H1 (cell line): ENCODE measurements around the gene NSA2. TPM values are rescaled to one million over a fixed set of nuclear protein-coding genes. Genes with fewer than 3 reads are reported as not detected.

Experiments
- CTCF ChIA-PET: fragments of 300-600 bp; sonication (Branson Sonifier 250); formaldehyde crosslinking; loops from one replicate; lab custom pipeline; 2021; ENCODE audit not compliant: partially characterized antibody; lab: Charles Lee
- POLR2A ChIA-PET: fragments of 300-600 bp; sonication (Branson Sonifier 250); formaldehyde crosslinking; loops from one replicate; lab custom pipeline; 2021; ENCODE audit warnings: inconsistent platforms; ENCODE audit not compliant: partially characterized antibody; lab: Charles Lee
- DNase-seq, 2 experiments: peaks; one replicate each; pipeline versions ENCODE4 v3.0.0 to v3.0.0-alpha.2; 2010 to 2022; ENCODE audit warnings: low spot score in 2 of 2, low read depth in 1 of 2, mixed read lengths in 1 of 2
- FAIRE-seq: peaks from 2 replicates; lab custom pipeline; 2011; peaks lifted over from hg19 to GRCh38; lab: Jason Lieb, UNC
- H2AFZ ChIP-seq: 2 replicates; pipeline ENCODE4 v1.8.1; 2012; ENCODE audit warnings: low read length, inconsistent platforms
- H2AK5ac ChIP-seq: 2 replicates; pipeline ENCODE4 v1.6.1; 2013; ENCODE audit warnings: low read depth, low read length
- H2BK120ac ChIP-seq: replicated peaks from 2 replicates; pipeline ENCODE3; 2013; ENCODE audit warnings: low read depth, low read length, inconsistent platforms
- H2BK12ac ChIP-seq: 2 replicates; pipeline ENCODE4 v1.6.1; 2013; ENCODE audit warnings: low read depth, low read length
- H2BK15ac ChIP-seq: 2 replicates; pipeline ENCODE4 v1.6.1; 2013; ENCODE audit warnings: low read length
- H2BK20ac ChIP-seq: 2 replicates; pipeline ENCODE4 v1.6.1; 2013; ENCODE audit warnings: low read length
- H2BK5ac ChIP-seq: 2 replicates; pipeline ENCODE4 v1.6.1; 2013; ENCODE audit warnings: low read depth, low read length
- H3K14ac ChIP-seq: 2 replicates; pipeline ENCODE4 v1.6.1; 2013; ENCODE audit warnings: inconsistent platforms; ENCODE audit not compliant: insufficient read length
- H3K18ac ChIP-seq: 2 replicates; pipeline ENCODE4 v1.6.1; 2013; ENCODE audit warnings: low read length; ENCODE audit errors: extremely low read depth
- H3K23ac ChIP-seq: 2 replicates; pipeline ENCODE4 v1.6.1; 2013; ENCODE audit warnings: inconsistent platforms; ENCODE audit not compliant: insufficient read length
- H3K23me2 ChIP-seq: 2 replicates; pipeline ENCODE4 v1.6.1; 2013; ENCODE audit warnings: low read depth, low read length
- H3K27ac ChIP-seq: 2 replicates; pipeline ENCODE4 v1.6.1; 2011; ENCODE audit warnings: low read depth, low read length, inconsistent platforms
- H3K27me3 ChIP-seq, 4 experiments: replicated peaks in 1 of 4; 1 replicate in 1 of 4; 2 replicates in 3 of 4; pipeline versions ENCODE4 v1.6.1 to v1.8.1; 2011 to 2013; ENCODE audit warnings: low read length in 3 of 4, mild to moderate bottlenecking in 3 of 4, inconsistent platforms in 2 of 4, mixed read lengths in 2 of 4, moderate library complexity in 1 of 4; ENCODE audit not compliant: control insufficient read depth in 3 of 4, insufficient read depth in 3 of 4; ENCODE audit errors: extremely low read depth in 1 of 4
- H3K36me3 ChIP-seq, 4 experiments: 2 replicates each; pipeline versions ENCODE4 v1.6.1 to v1.8.1; 2011 to 2013; ENCODE audit warnings: mild to moderate bottlenecking in 4 of 4, low read length in 3 of 4, moderate library complexity in 2 of 4, control low read depth in 1 of 4, inconsistent platforms in 1 of 4; ENCODE audit not compliant: insufficient read depth in 4 of 4, control insufficient read depth in 2 of 4
- H3K4ac ChIP-seq: replicated peaks from 2 replicates; pipeline ENCODE3; 2013; ENCODE audit warnings: low read length, low read depth, mixed read lengths, inconsistent platforms; ENCODE audit not compliant: insufficient read length
- H3K4me1 ChIP-seq, 4 experiments: replicated peaks in 1 of 4; 1 replicate in 1 of 4; 2 replicates in 3 of 4; pipeline versions ENCODE4 v1.6.1 to v1.8.1; 2011 to 2013; ENCODE audit warnings: low read length in 3 of 4, inconsistent platforms in 2 of 4, mixed read lengths in 1 of 4; ENCODE audit not compliant: insufficient read depth in 4 of 4, control insufficient read depth in 3 of 4
- H3K4me2 ChIP-seq, 2 experiments: 2 replicates each; pipeline versions ENCODE4 v1.6.1 to v1.8.1; 2011 to 2013; ENCODE audit warnings: low read depth in 2 of 2, low read length in 2 of 2, control low read depth in 1 of 2, inconsistent platforms in 1 of 2, mild to moderate bottlenecking in 1 of 2; ENCODE audit not compliant: insufficient read depth in 1 of 2
- H3K4me3 ChIP-seq, 4 experiments: fragments of 200-600, 300-600 bp in 1 of 4; sonication (generic), shearing (Covaris generic), sonication (Bioruptor Twin) in 1 of 4; 2 replicates each; pipeline versions ENCODE4 v1.5.1 to v1.8.1; 2011 to 2016; ENCODE audit warnings: low read length in 4 of 4, low read depth in 3 of 4, control low read depth in 2 of 4, inconsistent platforms in 2 of 4, mild to moderate bottlenecking in 2 of 4, mixed read lengths in 1 of 4, moderate library complexity in 1 of 4; ENCODE audit not compliant: insufficient read depth in 2 of 4; ENCODE audit errors: extremely low read depth in 1 of 4
- H3K56ac ChIP-seq: replicated peaks from 2 replicates; pipeline ENCODE3; 2013; ENCODE audit warnings: low read depth, mild to moderate bottlenecking, mixed read lengths, low read length, inconsistent platforms; ENCODE audit not compliant: insufficient read length
- H3K79me1 ChIP-seq: 2 replicates; pipeline ENCODE4 v1.6.1; 2013; ENCODE audit warnings: low read depth, low read length, control low read depth
- H3K79me2 ChIP-seq, 2 experiments: 2 replicates each; pipeline versions ENCODE4 v1.6.1 to v1.8.1; 2012 to 2013; ENCODE audit warnings: low read length in 2 of 2, mild to moderate bottlenecking in 2 of 2, inconsistent platforms in 1 of 2; ENCODE audit not compliant: insufficient read depth in 2 of 2, control insufficient read depth in 1 of 2
- H3K9ac ChIP-seq, 4 experiments: replicated peaks in 1 of 4; 1 replicate in 1 of 4; 2 replicates in 3 of 4; pipeline versions ENCODE4 v1.6.1 to v1.8.1; 2011 to 2013; ENCODE audit warnings: low read depth in 3 of 4, low read length in 3 of 4, control low read depth in 2 of 4, mild to moderate bottlenecking in 2 of 4, moderate library complexity in 2 of 4, inconsistent platforms in 1 of 4; ENCODE audit errors: extremely low read depth in 1 of 4
- H3K9me3 ChIP-seq, 2 experiments: 2 replicates each; pipeline versions ENCODE4 v1.6.1 to v1.8.1; 2012 to 2013; ENCODE audit warnings: mild to moderate bottlenecking in 2 of 2, moderate library complexity in 2 of 2, control low read depth in 1 of 2, inconsistent platforms in 1 of 2, low read depth in 1 of 2, low read length in 1 of 2, mixed read lengths in 1 of 2; ENCODE audit not compliant: insufficient read depth in 2 of 2
- H4K20me1 ChIP-seq, 2 experiments: replicated peaks in 1 of 2; 2 replicates each; pipeline versions ENCODE3 to v1.8.1; 2011 to 2013; ENCODE audit warnings: inconsistent platforms in 2 of 2, low read length in 2 of 2, mild to moderate bottlenecking in 1 of 2; ENCODE audit not compliant: insufficient read depth in 2 of 2, control insufficient read depth in 1 of 2
- H4K5ac ChIP-seq: 2 replicates; pipeline ENCODE4 v1.6.1; 2013; ENCODE audit warnings: low read length, low read depth, mixed read lengths, inconsistent platforms; ENCODE audit not compliant: insufficient read length
- H4K8ac ChIP-seq: 2 replicates; pipeline ENCODE4 v1.8.0; 2013; ENCODE audit warnings: mild to moderate bottlenecking, moderate library complexity, low read length, inconsistent platforms; ENCODE audit not compliant: insufficient read depth; ENCODE audit errors: extremely low read depth
- H4K91ac ChIP-seq: replicated peaks from 2 replicates; pipeline ENCODE3; 2013; ENCODE audit warnings: low read length, mixed read lengths, inconsistent platforms; ENCODE audit not compliant: insufficient read length
- BACH1 ChIP-seq: IDR thresholded peaks from 2 replicates; pipeline ENCODE4 v1.6.1; 2012; ENCODE audit warnings: low read length, improper control_type of control experiment
- EZH2 ChIP-seq: fragments of 200-600 bp; sonication (generic); IDR thresholded peaks from 2 replicates; pipeline ENCODE4 v1.7.1; 2012; ENCODE audit warnings: low read depth, mild to moderate bottlenecking, moderate library complexity, low read length, inconsistent platforms; ENCODE audit not compliant: severe bottlenecking
- MAX ChIP-seq: IDR thresholded peaks from 2 replicates; pipeline ENCODE4 v1.6.1; 2012; ENCODE audit warnings: inconsistent platforms
- POLR2A ChIP-seq, 2 experiments: IDR thresholded peaks; 1 replicate in 1 of 2; 2 replicates in 1 of 2; pipeline ENCODE4 v1.6.1; 2011; ENCODE audit warnings: low read depth in 2 of 2, low read length in 2 of 2, mild to moderate bottlenecking in 2 of 2; ENCODE audit errors: control extremely low read depth in 1 of 2
- POLR2AphosphoS5 ChIP-seq: IDR thresholded peaks from 2 replicates; pipeline ENCODE4 v1.6.1; 2011; ENCODE audit warnings: low read depth, low read length
- RAD21 ChIP-seq, 2 experiments: IDR thresholded peaks in 1 of 2; conservative IDR thresholded peaks in 1 of 2; 2 replicates each; pipeline ENCODE4 v1.6.1; 2011; ENCODE audit warnings: low read depth in 2 of 2, low read length in 2 of 2, improper control_type of control experiment in 1 of 2, inconsistent platforms in 1 of 2, mild to moderate bottlenecking in 1 of 2, moderate library complexity in 1 of 2
- SP2 ChIP-seq: IDR thresholded peaks from 2 replicates; pipeline ENCODE4 v1.6.1; 2012; ENCODE audit warnings: mild to moderate bottlenecking, low read length, inconsistent platforms
- WGBS, 2 experiments: shearing (Covaris generic) in 1 of 2; methylation state at CpG; one replicate each; pipeline versions ENCODE4 v1.1.6 to v1.1.7; 2013 to 2015; ENCODE audit warnings: low lambda C conversion rate in 2 of 2, mixed read lengths in 2 of 2, inconsistent platforms in 1 of 2, low coverage in 1 of 2, missing lambda C conversion rate in 1 of 2; ENCODE audit not compliant: insufficient replicate concordance in 2 of 2, insufficient coverage in 1 of 2, insufficient read length in 1 of 2; ENCODE audit errors: extremely low coverage in 1 of 2, missing lambda C conversion rate in 1 of 2; 5-methylcytosine and 5-hydroxymethylcytosine counted together
- polyA plus RNA-seq, 7 experiments: library from polyadenylated mRNA; depleted of rRNA in 3 of 7; stranded (reverse) in 5 of 7; unstranded in 2 of 7; fragments of >200 nt in 5 of 7; fragments of 200-250 nt in 2 of 7; gene quantifications; 1 replicate in 5 of 7; 2 replicates in 1 of 7; 4 replicates in 1 of 7; pipeline versions ENCODE4 v1.2.1 to v1.2.3, GENCODE V29; 2011 to 2013; ENCODE audit warnings: missing spikeins in 2 of 7, mixed read lengths in 2 of 7
- total RNA-seq: library from RNA; stranded (reverse); fragmentation: NEBNext Ultra II Directional; extraction: Animal tissue kit (Norgen Biotek cat#: 25700); gene quantifications from 2 replicates; pipeline ENCODE4 v1.2.1, GENCODE V29; 2021
- TF ChIP-seq, protein P1 (sequence below), 3 experiments: IDR thresholded peaks; 1 replicate in 2 of 3; 2 replicates in 1 of 3; pipeline versions ENCODE4 v1.5.1 to v1.6.1; 2011; ENCODE audit warnings: low read length in 3 of 3, mild to moderate bottlenecking in 3 of 3, inconsistent platforms in 2 of 3, low read depth in 1 of 3, moderate library complexity in 1 of 3; ENCODE audit not compliant: insufficient read depth in 1 of 3; ENCODE audit errors: control extremely low read depth in 1 of 3
- TF ChIP-seq, protein P2 (sequence below): IDR thresholded peaks from 2 replicates; pipeline ENCODE4 v1.6.1; 2012; ENCODE audit warnings: low read length, inconsistent platforms

The NSA2 gene
- total and polyA plus RNA-seq, 2 of the 8 experiments (the other 6 are each of a cell fraction or from before 2014, with no cell fraction given) = 17.0 to 68.7 TPM

DNA sequence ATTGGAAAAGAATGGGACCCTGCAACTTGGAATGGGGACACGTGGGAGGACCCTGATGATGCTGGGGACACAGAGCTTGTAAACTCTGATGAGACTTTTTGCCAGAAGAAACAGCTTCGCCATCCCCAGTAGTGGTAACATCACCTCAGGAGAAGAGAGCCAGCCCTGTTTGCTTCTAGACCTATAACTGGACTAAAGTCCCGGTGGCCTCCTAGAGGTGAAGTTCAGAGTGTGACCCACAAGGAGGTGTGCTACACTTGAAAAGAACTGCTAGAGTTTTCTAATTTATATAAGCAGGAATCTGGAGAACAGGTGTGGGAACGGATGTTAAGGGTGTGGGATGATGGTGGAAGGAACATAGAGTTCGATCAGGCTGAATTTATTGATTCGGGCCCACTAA lies 19.8 kb downstream of the NSA2 start:
- H3K36me3 ChIP-seq = peaks cover 6 to 61% (median 35%) of the 10 kb centered on the region in 4 experiments
- TF ChIP-seq POLR2AphosphoS5 (no peak), MAX (no peak), EZH2 (no peak), SP2 (no peak), BACH1 (no peak), POLR2A (IDR thresholded peaks at IDR 0.05; ENCODE audit: control extremely low read depth in 1 of 2, low read depth in 2 of 2, low read length in 2 of 2) (no peak), RAD21 (IDR thresholded peaks at IDR 0.05 in 1 of 2, conservative IDR thresholded peaks at IDR 0.05 in 1 of 2; ENCODE audit: low read depth in 2 of 2, low read length in 2 of 2) (peak in 1 of 2 experiments; percentile 22; a peak in 1 of 4 replicates)
- TF ChIP-seq, protein P1, sequence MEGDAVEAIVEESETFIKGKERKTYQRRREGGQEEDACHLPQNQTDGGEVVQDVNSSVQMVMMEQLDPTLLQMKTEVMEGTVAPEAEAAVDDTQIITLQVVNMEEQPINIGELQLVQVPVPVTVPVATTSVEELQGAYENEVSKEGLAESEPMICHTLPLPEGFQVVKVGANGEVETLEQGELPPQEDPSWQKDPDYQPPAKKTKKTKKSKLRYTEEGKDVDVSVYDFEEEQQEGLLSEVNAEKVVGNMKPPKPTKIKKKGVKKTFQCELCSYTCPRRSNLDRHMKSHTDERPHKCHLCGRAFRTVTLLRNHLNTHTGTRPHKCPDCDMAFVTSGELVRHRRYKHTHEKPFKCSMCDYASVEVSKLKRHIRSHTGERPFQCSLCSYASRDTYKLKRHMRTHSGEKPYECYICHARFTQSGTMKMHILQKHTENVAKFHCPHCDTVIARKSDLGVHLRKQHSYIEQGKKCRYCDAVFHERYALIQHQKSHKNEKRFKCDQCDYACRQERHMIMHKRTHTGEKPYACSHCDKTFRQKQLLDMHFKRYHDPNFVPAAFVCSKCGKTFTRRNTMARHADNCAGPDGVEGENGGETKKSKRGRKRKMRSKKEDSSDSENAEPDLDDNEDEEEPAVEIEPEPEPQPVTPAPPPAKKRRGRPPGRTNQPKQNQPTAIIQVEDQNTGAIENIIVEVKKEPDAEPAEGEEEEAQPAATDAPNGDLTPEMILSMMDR (IDR thresholded peaks at IDR 0.05; ENCODE audit: control extremely low read depth in 1 of 3, insufficient read depth in 1 of 3, low read depth in 1 of 3, low read length in 3 of 3) = 0 out of 4 replicates have a peak, but pooled peaks of 1 of the 3 experiments have one; percentile 9
- TF ChIP-seq, protein P2, sequence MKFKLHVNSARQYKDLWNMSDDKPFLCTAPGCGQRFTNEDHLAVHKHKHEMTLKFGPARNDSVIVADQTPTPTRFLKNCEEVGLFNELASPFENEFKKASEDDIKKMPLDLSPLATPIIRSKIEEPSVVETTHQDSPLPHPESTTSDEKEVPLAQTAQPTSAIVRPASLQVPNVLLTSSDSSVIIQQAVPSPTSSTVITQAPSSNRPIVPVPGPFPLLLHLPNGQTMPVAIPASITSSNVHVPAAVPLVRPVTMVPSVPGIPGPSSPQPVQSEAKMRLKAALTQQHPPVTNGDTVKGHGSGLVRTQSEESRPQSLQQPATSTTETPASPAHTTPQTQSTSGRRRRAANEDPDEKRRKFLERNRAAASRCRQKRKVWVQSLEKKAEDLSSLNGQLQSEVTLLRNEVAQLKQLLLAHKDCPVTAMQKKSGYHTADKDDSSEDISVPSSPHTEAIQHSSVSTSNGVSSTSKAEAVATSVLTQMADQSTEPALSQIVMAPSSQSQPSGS = no peak
- TF ChIP-seq, all 59 proteins: peak for 2
- H3K27me3 ChIP-seq = no peaks in the 10 kb centered on the region
- H3K4me3 ChIP-seq = no peak overlapping the region
- H3K9me3 ChIP-seq = no peaks in the 10 kb centered on the region
- H2BK20ac ChIP-seq = no peak overlapping the region
- no peak overlapping the region for H3K23ac ChIP-seq
- H3K79me1 ChIP-seq = no peaks in the 10 kb centered on the region; the same call in 1 of the 2 replicates
- no peak overlapping the region for H3K18ac ChIP-seq
- WGBS, 2 experiments = 93% methylated on average over 6 of the region's 6 CpGs; no CpG with 5 or more reads in 1 of the 2 experiments
- FAIRE-seq = no peak
- H2AFZ ChIP-seq = no peak overlapping the region
- H3K79me2 ChIP-seq = no peaks in the 10 kb centered on the region
- no peak overlapping the region for H2BK12ac ChIP-seq
- H3K27ac ChIP-seq = no peak overlapping the region
- H4K5ac ChIP-seq = no peak overlapping the region
- H2BK120ac ChIP-seq = no peak overlapping the region
- no peak overlapping the region for H3K4me2 ChIP-seq
- no peaks in the 10 kb centered on the region for H3K23me2 ChIP-seq
- H4K91ac ChIP-seq = no peak overlapping the region
- no peak overlapping the region for H3K56ac ChIP-seq
- no peaks in the 10 kb centered on the region for H4K20me1 ChIP-seq
- H2BK15ac ChIP-seq = no peak overlapping the region
- no peak overlapping the region for H3K14ac ChIP-seq
- H3K9ac ChIP-seq = no peak overlapping the region
- no peak overlapping the region for H2BK5ac ChIP-seq
- DNase-seq = no peak
- ChIA-PET CTCF (interaction anchor here (1.2 to 1.4 kb wide), 4 partner anchors 25 to 157 kb away, joined by 3 to 4 read pairs (median 3); no protein-coding TSS in a partner anchor), POLR2A (interaction anchor here (0.6 to 0.8 kb wide), 2 partner anchors 31 to 49 kb away, joined by 3 read pairs; no protein-coding TSS in a partner anchor)
- no peak overlapping the region for H4K8ac ChIP-seq
- H3K4me1 ChIP-seq = no peaks in the 10 kb centered on the region
- H2AK5ac ChIP-seq = no peak overlapping the region
- no peak overlapping the region for H3K4ac ChIP-seq
